HG03521 (cell line): ENCODE data around the gene ZNF446.
A peak's percentile ranks its signal among the peaks of the same experiment; 100 is the strongest.
"Not testable (repeated sequence)": the region's sequence is repeated elsewhere in the genome, so short reads cannot be mapped to it uniquely, and the experiment has no call there.

Source experiments
- ATAC-seq: cut with Tn5 transposase; IDR thresholded peaks from one replicate; pipeline ENCODE4 v1.9.1; 2021; ENCODE audit warnings: mild to moderate bottlenecking, moderate library complexity; ENCODE audit not compliant: unreplicated experiment

ZNF446 gene

DNA sequence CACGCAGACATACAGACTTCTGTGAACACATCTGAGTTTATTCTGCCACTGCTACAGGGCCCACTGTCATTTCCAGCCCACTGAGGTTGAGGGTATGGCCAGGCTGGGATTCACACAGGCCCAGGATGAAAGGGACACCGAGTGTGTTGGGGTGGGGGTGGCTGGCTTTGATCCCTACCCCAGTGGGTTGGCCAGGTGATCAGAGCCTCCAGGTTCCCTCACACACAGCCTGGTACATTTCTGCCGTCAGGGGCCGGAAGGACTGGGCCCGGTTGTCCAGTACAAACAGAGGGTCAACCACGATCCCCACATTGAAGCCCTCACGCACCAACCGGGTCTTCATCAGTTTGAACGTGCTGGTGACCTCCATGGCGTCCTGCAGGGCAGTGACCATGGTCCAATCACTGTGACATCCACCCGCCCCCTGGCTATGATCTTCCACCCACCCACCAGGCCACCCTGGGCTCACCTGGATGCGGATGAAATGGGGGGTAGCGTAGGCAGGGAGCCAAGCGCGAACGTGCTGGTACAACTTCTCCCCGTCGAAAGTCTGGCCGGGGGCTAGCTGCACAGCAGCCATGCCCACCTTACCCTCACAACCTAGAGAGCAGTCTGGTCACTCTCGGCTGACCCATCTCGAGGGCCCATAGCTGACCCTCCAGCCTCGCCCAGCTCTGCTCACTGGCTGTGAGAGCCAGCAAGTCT, 22.3 kb downstream of the ZNF446 start:
- no peak for ATAC-seq

DNA sequence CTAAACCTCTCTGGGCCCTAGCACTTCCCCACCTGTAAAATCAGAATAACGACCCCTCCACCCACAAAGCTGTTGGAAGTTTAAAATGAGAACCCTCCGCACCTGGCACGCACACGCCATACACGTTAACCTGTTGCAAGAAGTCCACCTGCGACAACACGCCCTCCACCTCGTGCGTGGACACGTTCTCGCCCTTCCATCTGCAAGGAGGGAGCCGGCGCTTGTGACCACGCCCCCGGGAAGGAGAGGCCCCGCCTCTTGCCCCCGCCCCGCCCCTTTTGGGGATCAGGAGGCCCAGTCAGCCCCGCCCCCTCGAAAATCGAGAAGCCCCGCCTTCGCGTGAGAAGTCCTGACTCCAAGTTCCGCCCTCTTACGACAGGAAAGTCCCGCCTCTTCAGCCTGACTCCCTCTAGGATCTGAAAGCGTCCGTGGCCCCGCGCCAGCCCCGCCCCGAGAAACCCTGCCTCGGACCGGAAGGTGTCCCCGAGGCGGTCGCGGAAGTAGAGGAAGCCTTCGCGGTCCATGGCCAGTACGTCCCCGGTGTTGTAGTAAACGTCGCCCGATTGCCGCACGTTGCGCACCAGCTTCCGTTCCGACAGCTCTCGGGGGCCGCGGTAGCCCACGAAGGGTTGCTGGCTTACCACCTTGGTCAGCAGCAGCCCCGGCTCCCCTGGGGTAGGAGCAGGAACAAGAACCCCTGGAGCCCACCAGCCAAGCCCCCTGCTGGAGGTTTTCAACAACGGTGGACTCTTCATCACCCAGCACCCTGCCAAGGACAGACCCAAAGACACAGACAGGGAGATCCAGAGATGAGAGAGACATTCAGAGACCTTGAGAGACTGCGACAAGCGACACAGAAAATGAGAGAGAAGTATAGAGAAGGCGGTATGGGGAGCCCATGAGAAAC, 23.1 kb downstream of the ZNF446 start:
- peak; percentile 89 for ATAC-seq

DNA sequence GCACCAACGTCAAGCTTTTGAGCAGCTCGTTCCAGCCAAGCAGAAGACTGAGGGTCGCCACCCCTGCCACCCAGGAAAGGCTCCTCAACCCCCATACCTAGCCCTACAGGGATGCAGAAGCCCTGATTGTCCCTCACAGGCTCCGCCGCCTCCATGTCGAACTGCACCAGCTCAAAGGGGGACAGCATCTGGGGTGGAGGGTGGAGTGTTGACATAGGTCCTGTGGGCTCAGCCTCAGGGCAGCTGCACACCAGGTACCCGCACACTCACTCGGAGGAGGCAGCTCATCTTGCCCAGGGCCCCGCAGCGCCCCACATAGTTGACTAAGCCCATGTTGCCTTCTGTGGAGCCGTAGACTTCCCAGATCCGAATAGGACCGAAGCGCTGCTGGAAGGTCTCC, 24.1 kb downstream of the ZNF446 start:
- no peak for ATAC-seq

DNA sequence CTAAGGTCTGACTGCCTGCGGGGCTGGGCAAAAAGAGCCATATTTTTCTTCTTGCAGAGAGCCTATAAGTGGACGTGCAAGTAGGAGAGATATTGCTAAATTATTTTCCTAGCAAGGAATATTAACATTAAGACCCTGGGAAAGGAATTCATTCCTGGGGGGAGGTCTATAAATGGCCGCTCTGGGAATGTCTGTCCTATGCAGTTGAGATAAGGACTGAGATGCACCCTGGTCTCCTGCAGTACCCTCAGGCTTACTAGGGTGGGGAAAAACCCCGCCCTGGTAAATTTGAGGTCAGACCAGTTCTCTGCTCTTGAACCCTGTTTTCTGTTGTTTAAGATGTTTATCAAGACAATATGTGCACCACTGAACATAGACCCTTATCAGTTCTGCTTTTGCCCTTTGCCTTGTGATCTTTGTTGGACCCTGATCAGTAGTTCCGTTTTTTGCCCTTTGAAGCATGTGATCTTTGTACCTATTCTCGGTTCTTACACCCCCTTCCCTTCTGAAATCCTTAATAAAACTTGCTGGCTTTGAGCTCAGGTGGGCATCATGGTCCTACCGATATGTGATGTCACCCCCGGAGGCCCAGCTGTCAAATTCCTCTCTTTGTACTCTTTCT, 31.6 kb downstream of the ZNF446 start:
- not testable (repeated sequence) for ATAC-seq

DNA sequence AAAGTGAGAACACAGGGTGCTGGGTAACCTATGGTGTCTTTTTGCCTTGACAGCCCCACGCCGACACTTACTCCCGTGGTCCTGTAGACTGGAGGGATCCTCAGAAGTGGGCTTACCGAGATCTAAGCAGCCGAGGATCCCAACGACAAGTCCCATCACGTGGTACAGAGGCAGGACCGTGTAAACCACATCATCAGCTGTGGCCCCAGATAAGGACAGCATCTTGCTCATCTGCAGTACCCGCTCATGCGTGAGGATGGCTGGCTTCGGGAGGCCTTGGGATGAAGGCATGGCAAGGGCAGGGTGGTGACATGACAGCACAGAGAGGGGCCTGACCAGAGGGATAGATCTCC, 33.6 kb downstream of the ZNF446 start:
- ATAC-seq, result no peak

DNA sequence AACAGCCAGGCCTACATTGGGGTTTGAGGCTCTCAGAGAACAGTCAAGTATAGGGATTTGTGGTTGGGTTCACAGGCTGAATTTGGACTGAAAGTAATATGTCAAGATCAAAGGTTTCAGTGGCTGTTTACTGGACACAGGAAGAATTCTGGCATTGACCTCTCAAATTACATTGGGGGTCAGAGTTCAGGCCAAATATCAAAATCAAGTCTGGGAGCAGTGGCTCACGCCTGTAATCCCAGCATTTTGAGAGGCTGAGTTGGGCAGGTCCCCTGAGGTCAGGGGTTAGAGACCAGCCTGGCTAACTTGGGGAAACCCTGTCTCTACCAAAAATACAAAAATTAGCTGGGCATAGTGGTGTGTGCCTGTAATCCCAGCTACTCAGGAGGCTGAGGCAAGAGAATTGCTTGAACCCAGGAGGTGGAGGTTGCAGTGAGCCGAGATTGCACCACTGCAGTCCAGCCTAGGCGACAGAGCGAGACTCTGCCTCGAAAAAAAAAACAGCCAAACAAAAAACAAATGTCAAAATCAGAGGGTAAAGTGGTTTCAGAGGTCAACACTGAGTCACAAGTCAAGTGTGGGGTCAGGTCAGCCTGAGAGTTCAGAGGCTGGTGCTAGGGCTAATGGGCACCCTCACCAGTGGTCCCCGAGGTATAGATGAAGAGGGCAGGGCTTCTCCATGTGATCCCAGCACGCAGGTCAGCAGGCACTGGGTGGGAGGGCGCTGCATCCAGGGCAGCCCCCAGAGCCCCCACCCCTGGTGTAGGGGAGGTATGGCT, 34.1 kb downstream of the ZNF446 start:
- ATAC-seq, result no peak

DNA sequence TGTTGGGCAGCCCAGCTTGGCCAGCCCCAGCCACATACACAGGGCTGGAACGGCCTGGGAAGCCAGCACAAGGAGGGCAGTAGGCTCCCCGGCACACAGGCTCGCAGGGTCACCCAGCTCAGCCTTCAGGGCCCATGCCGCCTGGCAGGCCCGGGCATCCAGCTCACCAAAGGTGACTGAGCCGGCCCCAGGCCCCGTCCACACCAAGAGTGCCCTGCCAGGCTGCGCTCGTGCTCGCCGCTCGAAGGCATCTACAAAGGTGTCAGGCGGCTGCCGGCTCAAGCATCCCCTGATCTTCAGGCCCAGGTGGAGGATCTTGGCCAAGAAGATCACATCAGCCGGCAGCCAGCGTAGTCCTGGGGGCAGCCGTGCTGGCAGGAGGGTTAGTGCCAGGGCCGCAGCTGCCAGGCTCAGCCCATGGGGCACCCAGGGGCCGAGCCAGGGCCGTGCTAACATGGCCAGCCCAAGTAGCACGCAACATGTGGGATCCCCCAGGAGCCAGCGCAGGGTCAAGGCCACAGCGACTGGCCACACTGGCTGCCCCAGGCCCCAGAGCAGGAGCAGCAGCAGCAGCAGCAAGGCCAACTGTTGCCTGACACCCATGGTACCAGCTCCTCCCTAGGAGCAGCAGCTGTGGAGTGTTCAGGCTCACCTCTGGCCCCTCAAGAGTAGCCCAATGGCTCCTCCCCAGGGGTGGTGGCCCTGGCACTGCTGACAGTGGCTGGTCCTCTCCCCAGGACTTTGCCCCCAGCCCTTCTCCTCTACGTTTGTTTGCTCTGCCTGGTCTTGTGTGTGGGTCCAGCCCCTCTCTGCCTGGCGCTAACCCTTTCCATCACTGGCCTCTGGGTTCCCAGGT, 35.4 kb downstream of the ZNF446 start, which contains the start of gene SLC27A5:
TSS of gene SLC27A5 (minus strand) at position 640 of the 856 bp plus-strand sequence. CDS start at position 603, 37 bp downstream.
- ATAC-seq, result no peak

DNA sequence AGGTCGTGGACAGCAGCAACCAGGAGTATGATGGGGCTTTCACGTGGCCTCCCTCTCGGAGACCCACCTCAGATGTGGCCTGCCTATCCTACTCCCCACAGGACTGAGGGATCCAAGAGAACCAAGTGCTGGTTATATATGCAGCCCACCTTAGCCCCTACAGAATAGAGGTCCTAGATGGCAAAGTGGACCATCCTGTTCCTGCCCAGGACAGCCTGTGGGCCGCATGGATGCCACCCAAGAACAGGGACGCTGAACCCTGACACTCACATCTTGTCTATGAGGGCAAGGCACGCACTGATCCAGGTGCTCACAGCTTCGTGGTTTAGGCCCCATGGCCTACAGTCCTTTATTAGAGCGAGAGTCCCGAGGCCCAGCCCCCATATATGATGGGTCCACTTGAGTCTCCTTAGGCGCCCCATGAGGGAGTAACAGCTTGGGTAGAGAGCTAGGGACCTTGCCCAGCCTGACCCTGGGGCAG, 37.1 kb downstream of the ZNF446 start:
- ATAC-seq, result no peak

DNA sequence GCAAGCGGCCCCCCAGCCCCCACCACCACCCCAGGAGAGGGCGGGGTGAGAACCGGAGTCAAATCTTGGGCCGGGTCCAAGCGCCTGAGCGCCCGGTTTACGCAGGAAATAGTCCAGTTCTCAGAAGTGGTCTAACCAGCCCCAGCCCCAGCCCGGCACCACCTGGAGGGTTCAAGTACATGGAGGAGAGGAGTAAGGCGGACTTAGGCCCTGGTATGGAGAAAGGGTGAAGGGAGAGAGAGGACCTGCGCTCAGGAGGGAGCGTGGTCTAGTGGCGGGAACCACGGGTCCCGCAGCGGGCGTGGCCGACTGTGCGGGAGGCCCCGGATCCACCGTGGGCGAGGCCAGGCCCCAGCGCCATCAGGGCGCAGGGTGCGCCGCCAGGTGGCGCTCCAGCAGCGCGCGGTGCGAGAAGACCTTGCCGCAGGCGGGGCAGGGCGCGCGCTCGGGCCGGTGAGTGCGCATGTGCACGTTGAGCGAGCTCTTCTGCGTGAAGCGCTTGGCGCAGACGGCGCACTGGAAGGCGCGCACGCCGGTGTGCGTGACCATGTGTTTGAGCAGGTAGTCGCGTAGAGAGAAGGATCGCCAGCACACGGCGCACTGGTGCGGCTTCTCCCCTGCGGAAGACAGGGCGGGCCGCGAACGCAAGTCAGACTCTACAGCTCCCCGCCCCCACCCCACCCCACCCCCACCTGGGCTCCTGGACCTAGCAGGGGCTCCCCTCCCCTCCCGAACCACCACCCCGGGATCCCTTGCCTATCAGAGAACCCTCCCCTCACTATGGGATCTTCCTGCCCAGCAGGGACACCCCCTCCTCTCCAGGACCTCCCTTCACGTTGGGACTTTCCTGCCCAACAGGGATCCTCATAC, 37.8 kb downstream of the ZNF446 start:
- ATAC-seq, result peak; percentile 61

DNA sequence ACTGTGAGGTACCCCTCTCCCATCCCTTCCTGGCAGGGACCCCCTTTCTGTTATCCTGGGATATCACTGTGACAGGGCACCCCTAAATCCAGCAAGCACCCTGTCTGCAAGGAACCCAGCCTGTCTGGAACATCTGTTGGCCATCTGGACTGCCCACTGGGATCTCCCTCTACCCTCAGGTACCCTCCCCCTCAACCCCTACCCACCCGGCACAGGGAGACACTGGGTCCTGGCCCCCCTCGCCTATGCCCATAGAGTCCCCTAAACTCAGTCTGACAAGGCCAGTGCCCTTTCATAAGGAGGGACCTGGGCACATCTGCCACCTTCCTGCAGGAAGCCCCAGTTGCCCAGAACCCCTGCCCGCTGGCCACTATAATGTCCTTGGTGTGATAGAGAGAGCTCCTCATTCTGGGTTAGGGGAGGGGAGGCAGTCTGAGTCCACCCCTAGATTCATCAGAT, 38.4 kb downstream of the ZNF446 start:
- no peak for ATAC-seq

DNA sequence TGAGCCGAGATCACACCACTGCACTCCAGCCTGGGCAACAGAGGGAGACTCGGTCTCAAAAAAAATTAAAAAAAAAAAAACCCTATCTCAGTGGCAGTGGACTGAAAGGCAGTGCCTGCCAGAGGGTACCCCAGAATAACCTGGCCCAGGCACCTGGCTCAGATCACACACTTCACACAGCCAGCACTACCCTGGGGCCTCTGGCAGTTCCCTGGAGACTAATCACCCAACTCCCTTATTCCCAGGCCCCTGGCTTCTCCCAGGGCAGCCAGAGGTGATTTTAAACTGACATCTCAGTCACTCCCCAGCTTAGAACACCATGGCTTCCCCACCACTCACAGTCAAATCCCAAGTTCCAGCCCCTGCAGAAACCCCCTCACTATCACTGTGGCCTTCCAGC, 39.1 kb downstream of the ZNF446 start:
- no peak for ATAC-seq

DNA sequence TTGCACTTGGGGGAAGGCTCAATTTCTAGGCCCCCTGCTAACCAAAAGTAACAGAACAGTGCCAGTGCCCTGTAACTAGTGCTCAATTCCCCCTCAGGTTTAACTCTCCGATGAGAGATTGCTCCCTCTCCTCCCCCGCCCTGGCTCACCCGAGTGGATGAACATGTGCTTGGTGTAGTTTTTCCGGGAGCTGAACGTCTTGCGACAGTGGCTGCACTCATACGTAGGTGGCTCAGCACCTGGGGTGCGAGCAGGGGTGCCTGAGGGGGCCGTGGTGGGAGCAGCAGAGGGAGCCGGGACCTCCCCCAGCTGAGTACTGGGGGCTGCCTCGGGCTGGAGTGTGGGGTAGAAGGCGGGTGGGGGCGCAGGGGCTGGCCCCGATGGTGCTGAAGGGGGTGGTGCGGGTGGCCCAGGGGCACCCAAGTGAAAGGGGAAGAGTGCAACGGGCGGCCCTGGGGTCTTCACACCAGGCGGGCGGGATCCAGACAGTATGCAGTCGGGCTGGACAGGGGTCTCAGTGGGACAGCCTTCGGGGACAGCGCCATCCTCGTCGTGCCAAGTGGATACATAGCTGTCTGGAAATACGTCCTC, 40.2 kb downstream of the ZNF446 start:
- no peak for ATAC-seq

DNA sequence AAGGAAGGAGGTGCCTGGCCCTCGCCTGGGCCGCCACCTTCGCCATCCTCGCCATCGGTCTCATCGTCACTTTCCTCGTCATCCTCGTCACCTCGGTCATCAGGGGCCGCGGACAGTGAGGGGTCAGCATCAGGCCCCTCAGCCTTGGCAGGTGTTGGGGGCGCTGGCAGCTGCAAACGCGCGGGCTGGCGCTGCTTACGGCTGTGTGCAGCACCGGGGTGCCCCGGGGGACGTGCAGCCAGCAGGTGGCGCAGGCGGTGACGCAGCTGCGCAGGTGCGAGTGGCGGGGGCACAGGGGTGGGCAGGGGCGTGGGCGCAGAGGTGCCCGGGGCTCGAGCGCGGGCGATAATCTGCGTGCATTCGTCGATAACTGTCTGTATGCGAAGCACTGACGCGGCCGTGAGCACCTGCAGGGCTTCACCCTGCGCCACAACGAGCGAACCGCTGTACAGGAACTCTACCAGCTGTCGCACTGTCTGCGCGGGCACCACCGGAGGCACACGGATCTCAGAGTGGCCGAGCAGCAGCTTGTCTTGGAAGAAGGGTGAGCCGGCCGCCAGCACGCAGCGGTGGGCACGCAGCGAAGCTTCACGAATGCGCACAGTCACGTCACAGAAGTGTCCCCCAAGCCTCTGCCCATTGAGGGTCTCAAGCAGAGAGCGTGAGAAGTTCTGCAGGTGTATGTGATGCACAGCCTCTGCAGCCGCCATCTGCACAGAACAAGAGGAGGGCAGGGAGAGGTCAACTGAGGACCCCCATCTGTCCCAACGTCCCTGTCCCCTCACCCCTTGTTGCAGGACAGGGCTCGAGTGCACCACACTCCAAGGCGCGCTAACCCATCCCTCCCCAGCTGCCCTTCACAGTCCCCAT, 41.0 kb downstream of the ZNF446 start:
- ATAC-seq, result no peak

DNA sequence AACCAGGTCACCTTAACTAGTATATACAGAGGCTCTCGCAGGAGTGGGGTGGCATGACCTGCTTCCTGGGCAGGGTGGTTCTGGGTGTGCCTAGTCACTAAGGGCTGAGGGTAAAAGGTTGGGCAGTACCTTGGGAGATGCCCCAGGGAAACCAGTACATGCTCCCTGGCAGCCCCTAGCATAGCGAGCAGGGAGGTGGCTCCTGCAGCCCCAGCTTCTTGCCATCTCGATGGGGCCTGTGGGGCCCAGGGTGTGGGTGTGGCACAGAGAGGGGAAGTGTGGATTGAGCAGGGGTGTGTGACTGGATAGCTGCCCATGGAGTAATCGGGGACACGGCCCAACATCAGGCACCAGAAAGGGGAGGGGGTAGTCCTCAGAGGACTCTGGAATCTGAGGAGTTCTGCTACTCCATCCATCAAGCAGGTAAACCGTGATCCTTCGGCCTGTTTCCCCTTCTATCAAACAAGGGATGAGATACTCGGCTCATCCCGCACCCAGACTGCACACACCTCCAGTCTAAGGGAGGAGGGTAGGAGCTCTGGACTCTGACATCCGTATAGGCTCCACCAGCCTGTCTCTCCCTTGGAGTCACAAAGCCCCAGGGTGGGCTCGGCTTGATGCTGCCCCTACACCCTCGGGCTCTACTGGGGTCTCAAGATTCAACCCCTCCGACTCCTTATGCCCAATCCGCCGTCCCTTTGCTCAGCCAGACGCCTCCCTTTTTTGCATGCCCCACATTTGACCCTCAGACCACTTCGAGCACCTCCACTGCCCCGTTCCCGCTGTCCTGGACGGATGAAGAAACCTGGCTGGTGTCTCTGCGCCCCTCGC, 42.3 kb downstream of the ZNF446 start:
- ATAC-seq, result no peak

DNA sequence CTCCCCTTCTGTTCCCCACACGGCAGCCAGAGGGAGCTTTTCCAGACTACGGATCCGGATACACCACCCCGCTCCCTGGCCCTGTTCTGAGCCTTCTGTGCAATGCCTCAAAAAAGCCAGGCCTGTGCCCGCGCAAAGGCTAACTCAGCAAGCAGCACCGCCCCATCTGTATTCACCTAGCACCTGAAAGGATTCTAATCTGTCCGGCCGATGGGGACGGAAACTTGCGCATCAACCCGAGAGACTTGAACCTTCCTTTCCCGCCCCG, 42.9 kb downstream of the ZNF446 start:
- ATAC-seq, result peak; percentile 1

DNA sequence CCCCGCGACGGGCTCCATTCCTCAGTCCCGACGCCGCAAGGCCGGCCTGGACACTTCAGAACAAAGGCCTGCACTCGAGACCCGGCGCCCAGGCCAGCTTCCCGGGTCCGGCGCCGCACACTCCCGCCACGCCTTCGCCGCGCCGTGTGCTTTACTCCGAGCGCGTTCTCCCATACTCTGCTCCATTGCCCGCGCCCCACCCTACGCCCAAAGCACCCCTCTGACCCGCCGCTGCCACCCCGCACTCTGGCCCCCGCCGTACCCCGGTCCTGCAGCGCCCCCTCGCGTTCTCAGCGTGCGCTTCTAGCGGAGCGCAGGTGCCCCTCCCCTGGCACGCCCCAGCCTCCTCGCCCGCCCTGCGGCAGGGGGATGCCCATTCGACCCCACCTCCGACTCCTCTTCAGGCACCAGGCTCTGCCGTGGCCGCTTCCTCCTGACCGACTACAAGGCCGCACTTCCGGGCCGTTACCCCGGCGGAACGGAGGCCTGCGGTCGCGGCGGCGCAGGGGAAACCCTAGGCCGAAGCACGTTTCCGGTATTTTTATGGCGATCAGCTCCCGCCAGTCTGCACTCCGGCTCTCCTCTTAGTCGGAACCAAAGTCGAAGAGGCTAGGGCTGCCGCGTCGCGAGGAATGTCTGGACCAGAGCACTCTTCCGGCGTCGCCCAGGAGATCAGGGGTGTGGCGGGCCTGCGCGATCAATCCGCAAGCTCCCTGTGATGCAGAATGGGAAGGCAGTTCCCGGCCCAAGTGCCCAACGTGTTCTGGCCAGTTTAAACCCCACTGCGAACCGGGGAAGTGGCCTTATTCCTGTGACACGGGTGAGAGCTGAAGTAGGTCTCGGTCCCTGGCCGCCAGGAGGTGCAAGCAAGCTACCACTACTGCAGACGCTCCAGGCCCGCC, 43.5 kb downstream of the ZNF446 start, which contains the start of gene ZBTB45:
TSS of gene ZBTB45 (minus strand) at position 456 of the 902 bp plus-strand sequence. CDS start 2,137 bp downstream, outside the sequence.
- peak; percentile 74 for ATAC-seq
